GM20431 (cell line): ENCODE measurements around the gene GATAD2B.

Experiments
- in situ Hi-C: fragments of 300-500 bp; cut with MseI, MboI; formaldehyde crosslinking; loops from one replicate; pipeline ENCODE4 v1.15.0; 2020; ENCODE audit warnings: low sequenced_read_pairs; ENCODE audit not compliant: unreplicated experiment

The GATAD2B gene

DNA sequence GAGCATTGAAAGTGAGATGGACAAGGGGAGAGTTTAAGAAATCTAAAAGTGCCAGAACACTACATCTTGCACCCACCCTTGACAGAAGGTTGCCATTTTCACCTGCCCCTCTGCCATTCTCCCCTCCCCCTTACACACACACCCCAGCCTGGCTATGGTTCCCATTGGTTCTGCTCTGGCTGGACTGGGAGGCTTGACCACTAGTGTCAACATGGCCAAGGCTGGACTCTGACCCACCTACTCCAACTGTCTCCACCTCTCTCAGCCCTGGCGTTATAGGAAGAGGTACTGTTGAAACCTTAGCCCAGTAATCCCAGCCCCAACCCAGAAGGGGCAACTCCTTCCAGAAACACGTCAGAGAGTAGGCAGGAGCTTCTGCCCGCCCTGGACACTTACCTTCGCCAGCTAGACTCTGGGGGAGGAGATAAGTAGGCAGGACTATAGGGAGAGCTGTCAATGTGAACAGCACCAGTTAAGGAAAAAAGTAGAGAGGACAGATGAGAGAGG lies 31.1 kb upstream of the GATAD2B start:
- in situ Hi-C loops: no loop called here

DNA sequence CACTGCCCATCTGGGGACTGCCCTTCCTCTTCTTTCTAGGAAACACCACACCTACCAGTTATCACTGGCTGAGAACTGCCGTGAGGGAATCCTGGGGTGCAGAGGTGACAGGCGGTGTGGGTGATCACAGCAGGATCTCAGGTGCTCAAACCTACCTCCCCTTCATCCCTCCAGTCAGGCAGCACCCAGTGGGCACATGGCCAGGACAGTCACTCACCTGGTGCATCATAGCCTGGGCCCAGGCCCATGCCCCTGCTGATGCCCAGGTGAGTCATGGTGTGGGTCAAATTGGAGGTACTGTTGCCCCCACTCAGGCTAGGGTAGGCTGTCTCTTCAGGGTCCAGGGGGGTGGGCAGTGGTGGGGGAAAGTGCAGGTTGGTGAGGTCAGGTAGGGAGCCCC lies 29.0 kb upstream of the GATAD2B start:
- in situ Hi-C loops: no loop called here

DNA sequence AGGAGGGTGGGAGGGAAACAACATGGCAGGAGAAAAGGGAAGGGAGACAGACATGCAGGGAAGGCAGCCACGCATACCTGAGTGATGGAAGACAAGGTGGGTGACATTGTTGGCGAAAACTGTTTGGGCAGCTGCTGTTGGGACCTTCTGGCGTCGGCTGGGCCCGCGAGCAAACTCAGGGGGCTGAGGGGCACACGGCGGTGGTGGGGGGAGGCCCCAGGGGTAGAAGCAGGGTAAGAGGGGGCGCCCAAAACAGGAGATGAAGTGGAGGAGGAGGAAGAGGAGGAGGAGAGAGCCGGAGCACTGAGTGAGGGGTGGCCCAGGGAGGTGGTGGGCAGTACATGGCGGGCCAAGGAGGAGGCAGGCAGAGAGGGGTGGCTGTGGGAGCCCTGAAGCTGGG lies 28.4 kb upstream of the GATAD2B start:
- in situ Hi-C loops: no loop called here

DNA sequence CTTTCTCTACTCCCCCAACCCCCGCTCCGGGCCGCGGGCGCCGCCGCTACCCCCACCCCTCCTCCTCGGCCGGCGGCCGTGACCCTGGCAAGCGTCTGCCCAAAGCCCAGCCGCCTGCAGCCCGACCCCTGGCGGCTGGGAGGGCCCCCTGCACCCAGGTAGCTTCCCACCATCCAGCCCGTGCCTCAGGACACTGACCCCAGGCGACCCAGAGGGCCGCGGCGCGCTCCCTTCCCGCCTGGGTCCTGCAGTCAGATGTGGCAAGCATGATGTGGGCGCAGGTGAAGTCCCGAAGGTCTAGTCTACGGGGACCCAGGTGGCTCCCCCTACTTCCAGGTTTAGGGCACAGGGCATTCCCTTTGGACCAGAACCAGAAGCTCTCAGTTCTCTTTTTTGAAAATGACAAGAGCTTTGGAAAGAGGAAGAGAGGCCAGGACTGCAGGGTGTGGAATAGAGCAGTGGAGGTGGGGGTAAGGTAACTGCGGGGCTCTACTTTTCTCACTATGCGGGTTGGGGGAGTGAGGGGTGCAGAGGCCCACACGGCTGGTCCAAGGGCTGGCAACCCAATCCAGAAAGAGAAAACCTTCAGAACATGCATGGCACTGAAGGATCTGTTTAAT lies 24.0 kb upstream of the GATAD2B start, which contains the start of gene DENND4B:
TSS of gene DENND4B (minus strand) at position 97 of the 620 bp plus-strand sequence. CDS start 2,344 bp downstream, outside the sequence.
- in situ Hi-C loops: no loop called here

DNA sequence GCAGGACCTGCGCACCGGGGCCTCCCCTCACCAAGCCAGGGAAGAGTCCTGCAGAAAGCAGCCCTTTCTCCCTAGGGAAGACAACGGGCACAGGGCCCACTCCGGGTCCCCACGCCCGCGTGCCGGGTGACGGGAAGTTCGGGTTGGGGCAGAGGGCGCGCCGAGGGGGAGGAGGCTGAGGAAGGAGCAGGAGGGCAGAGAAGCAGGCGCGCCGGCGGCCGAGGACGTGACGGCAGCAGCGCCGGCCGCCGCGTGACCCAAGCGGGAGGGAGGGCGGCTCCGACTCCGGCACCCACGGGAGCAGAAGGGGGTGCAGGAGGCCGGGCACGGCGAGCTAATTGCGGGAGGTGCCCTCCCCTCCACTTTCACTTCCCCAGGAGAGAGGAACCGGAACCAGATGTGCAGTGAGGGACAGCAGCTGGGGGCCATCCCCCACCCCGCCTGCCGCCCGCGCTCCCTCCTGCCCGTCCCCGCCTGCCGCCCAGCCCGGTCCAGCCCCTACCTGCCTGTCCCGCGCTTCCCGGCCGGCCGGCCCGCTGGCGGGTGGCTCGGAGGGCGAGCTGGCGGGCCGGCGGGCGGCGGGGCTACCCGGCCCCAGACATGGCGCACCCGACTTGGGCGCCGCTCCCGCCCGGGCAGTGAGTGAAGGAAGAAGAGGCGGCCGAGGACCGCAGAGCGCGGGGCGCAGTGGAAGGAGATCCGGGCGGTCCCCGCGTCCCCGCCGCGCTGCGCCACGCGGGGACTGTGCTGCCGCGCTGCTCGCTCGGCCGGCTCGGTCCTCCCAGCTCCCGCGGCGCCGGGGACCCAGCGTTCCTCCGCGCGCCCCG lies 23.2 kb upstream of the GATAD2B start:
- in situ Hi-C loops: no loop called here

DNA sequence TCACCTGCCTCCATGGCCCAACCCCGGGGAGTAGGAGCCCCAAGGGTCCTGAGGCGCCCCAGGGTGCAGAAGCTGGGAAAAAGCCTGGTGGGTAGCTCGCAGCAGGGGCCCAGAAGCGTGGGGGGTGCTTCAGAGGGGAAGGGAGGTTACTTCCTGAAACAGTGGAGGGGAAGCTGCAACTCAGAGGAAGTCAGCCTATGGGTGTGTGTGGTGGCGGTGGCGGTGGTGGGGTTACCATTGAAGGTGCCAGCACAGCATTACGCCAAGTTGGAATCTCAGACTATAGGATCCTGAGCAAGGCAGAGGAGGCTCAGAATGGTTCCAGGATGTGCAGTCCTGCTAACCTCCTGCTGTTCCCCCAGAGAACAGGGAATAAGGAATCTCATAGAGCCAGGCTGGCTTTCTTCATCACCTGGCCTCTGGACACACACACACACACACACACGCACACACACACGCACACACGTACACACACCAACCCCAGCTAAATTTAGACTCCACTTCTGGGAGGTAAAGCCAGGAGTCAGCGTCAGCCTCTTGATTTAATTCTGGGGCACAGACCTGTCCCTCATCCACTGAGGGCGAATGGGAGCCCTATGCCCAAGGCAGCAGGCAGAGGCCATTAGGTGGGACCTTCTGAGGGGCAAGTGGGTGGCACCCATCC lies 22.5 kb upstream of the GATAD2B start:
- in situ Hi-C loops: no loop called here

DNA sequence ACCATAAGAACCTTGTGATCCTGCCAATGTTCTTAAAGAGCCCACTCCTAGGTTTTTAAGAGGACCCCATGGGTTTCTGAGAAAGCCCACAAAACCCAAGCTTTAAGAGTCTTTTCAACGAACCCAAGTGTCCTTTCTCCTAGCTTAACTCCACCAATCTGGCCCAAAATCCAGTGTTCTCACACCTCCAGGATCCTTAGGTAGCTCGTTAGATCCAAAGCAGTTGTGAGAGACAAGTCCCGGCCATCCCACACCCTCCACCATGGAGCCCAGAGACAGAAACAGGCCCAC lies 22.0 kb upstream of the GATAD2B start:
- in situ Hi-C loops: no loop called here

DNA sequence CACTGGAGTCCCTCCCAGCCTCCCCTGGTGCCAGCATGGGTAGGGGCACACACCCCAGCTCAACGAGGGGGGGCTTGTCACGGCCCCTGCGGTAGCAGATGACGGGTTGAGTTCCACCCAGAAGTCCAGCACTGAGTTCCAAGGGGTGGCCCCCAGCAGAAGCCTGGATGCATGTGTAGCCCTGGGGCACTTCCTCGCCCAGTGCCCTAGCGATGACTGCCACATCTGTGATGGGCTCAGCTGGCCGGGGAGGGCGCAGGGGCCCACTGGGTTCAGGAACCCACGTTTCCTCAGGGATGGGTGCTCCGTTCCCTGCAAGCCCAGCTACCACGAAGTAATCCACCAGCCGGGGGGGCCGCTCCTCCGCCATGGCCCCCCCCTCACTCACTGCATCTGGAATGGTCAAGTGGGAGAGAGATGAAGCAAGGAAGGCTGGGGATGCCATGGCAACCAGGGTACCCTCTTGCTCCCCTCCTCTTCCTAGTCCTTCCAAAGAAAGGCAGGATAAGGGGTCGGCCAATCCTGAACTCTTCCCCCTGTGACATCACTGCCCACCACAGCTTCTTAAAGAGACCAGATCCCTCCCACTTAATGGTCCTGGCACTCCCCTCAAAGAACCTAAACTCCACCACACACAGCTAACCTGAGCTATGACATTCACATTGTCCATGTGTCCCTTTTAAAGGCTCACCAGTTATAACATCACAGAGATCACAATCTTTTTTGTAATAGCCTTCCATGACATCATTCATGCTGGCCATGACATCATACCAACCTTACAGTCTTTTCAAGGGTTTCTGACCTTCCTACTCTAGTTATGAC lies 21.4 kb upstream of the GATAD2B start:
- in situ Hi-C loops: no loop called here

DNA sequence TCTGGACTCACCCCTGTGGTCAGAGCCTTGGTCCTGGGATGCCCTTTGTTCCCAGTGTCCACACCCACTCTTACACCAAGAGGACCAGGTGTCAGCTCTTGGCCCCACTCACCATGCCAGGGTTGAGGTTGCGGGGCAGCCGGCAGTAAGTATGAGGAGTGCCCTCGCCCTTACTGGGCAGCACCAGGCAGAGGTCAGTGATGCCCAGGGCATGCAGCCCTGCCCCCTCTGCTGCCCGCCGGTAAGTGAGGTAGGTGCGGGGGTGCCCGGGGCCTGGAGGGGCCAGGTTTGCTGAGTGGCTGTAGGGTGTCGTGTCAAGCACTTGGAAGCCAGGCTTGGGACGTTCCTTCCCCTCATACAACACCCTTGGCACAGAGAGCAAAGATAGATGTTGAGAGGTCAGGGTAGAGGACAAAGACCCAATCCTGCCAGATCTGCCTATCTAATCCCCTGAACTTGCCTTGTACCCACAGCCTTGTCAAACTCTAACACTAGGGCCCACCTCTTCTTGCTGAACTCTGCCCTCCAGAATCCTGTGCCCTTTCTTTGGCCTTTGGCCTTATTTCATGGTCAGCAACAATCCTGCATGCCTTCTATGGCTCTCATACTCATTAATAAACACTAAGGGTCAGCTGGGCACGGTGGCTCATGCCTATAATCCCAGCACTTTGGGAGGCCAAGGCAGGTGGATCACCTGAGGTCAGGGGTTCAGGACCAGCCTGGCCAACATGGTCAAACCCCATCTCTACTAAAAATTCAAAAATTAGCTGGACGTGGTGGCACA lies 20.2 kb upstream of the GATAD2B start:
- in situ Hi-C loops: no loop called here

DNA sequence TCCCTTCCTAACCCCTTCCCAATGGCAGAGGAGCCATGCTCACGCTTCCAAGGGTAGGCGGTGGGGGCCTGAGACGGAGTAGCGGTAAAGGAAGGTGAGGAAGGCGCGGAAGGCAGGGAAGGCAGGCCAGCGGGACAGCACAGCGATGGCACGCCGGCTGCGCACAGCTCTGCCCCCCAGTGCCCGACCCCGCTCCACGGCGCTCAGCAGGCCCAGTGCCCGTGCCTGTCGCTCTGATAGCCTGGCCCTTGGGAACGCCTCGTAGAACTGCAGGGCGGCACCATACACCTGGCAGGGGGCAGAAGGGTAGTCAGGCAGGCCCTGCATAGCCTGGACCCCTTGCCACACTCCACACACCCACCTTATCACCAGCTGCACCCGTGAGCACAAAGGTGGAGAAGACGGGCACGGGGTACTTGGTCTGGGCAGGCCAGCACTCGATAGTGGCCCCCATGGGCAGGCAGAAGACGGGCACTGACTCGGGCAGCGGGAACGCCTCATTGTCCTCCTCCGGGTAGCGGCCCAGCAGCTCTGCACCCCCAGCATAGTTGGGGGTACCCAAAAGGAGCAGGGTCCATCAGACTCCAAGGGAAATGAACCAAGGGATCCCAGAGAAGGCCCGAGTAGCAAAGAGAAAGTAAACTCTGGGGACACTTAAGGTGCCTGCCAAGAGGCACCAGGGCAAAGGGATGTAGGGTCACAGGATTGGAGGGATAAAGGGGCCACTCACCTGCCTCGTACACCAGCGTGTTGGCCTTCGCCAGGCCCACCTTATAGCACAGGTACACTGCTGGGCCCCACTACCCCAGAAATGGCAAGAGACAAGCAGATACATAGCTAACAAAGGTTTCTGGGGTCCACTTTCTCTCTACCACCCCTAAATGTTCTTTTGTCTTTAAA lies 19.3 kb upstream of the GATAD2B start:
- in situ Hi-C loops: no loop called here

DNA sequence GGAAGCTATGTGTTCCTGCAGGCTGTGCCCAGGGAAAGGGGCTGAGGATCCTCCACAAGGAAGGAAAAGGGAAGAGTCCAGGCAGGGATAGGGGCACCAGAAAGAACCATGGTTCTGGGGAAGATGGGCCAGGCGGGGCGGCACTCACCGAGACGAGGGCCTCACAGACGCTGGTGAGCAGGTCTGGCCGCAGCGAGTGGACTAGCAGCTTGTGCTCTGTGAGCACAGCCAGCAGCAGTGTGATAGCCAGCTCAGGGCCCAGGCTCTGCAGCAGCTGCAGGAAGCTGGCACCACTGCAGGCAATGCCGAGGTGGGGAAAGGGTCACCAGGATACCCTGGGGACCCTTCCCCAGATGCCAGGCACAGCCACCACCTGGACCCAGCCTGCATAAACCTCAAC lies 18.0 kb upstream of the GATAD2B start:
- in situ Hi-C loops: no loop called here

DNA sequence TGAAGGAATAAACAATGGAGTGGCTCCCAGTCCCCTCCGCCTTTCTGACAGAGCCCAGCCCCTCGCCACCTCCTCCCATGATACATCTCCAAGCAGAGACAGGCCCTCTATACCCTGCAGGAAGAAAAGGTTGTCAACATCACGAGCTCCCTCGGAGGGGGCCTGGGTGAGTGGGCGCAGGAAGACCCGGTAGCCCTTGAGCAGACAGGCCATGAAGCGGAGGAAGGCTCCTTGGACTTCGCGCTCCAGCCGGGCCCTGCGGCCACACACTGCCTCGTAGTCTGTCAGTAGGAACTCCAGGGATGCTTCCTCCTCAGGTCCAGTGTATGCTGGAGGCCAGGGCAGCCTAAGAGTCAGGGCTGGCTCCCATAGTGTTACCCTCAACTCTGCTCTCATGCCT lies 16.7 kb upstream of the GATAD2B start:
- in situ Hi-C loops: no loop called here

DNA sequence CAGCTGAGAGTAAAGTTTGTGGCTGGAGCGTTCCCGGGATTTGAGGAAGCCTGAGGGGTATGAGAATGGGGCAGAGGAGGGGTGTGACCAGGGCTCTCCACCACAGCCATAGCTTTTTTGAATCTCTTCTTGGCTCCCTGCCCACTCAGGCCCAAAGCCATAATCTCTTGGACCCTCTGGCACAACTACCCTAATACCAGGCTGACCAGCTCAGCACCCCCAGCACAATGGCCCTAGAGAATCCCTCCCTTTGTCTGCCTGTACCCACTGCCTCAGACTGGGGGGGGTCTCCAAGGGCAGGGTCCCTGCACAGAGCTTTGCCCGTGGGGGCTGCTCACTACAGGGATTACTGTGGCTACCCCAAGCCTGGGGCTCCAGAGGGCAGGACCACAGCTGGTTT lies 16.2 kb upstream of the GATAD2B start:
- in situ Hi-C loops: no loop called here

DNA sequence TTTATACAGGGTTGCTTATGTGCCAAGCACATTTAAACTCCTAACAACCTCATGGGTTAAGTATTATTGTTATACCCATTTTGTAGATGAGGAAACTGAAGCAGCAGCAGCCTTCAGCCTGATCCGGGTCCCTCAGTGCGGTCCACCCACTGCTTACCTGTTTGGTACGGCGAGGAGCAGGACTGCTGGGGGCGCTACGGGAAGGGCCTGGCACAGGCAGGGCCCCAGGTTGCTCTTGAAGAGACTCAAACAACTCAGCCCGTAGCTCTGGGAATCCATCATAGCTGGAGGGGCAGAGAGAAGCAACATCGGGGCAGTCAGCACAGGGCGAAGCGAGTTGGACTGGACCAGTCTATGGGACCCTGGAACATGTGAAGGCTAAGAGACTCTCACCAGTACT lies 14.6 kb upstream of the GATAD2B start:
- in situ Hi-C loops: no loop called here

DNA sequence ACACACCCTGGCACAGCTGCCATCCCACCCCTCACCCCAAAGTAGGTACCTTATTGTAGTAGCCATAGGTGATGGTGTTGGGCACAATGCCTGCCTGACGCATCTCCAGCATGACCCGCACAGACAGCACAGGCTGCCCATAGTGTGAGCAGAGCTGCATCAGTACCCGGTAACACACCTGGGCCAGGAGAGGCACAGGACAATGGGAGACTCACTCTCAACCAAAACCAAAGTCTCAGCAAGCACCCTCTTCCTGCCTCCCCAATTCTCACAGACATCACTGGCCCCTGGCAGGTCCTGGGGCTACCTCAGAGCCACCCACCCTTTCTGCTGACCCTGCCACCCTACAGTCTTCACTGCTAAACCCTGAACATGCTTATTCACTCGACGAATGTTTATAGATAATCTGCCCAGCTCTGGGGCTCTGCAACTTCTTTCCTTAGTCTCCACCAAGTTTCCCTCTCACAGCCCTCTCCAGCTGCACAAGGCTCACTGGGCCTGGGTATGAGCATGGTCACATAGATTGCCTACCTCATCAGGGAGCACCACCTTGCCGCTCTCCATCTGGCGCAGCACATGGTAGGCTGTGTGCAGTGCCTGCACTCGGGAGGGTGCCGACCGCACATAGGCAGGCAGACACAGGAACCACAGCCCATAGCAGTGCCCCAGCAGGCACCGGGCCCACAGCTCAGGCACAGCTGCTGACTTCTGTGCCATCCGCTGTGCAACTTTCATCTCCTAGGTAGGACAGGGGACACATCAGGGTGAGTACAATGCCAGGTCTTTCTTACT lies 13.4 kb upstream of the GATAD2B start:
- in situ Hi-C loops: no loop called here

DNA sequence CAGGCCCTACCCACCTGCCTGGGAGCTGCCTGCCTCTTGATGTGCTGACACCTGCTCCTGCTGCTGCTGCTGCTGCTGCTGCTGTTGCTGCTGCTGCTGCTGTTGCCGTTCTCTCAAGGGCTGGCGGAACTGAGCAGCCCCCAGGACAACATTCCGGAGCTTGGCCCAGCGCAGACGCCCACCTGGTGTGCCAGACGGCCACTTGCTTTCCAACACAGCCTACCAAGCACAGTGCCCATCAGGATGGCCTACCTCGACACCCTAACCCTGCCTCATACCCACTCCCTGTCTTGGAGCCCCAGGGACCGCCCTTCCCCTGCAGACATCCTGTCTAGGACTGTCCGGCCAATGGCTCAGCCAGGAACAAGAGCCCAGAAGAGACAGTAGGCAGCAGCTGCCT lies 12.0 kb upstream of the GATAD2B start:
- in situ Hi-C loops: no loop called here

DNA sequence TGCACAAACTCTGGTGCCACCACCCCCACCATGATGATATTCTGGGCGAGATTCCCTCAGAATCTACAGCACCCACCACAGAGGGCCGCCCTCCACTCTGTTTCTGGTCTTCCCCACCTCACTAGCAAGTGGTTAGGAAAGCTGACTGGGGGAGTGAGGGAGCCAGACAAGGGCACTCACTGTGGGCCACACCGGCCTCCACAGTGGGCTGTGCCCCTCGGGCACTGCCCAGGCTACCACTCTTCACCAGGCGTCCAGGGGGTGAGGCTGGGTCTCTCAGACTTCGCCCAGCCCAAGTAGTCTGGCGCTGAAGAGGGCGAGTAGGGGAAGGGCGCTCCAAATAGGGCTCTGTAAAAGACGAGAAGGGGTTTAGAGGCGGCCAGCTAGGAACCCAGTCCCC lies 11.2 kb upstream of the GATAD2B start:
- in situ Hi-C loops: no loop called here

DNA sequence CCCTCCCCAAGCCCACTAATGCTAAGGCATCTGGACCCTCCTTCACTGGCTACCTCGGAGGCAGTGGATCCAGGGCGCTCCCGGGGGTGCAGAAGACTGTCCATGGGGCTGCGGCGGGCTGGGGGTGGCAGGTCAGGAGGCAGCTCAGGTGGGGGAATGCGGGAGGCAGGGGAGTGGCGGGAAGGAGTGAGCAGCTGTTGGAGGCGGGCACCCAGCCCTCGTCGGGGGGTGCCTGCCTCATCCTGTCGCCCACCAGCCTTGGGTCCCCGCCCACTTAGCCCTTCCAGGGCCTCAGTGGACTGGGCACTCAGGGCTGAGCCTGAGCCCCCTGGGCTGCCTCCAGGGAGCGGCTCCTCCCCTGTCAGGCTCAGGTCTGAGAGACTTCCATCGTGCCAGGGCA lies 10.7 kb upstream of the GATAD2B start:
- in situ Hi-C loops: no loop called here
